CMK (cell line): Measurements from ENCODE around the gene ENTR1.

Experiments used
- DNase-seq: peaks from one replicate; pipeline ENCODE4 v3.0.0-alpha.2; 2010; ENCODE audit warnings: low read depth

Gene ENTR1

DNA sequence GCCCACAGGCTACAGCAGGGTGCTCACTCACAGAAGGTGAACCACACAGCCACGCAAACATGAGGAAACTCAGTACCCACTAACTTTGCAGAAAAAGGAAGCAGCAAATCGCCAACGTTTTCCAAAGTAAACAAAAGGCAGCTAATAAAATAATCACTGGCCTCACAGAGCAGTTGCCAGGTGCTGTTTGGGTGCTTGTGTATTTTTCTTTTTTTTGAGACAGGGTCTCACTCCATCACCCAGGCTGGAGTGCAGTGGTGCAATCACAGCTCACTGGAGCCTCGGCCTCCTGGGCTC lies 14.2 kb downstream of the ENTR1 start:
- DNase-seq = no peak

DNA sequence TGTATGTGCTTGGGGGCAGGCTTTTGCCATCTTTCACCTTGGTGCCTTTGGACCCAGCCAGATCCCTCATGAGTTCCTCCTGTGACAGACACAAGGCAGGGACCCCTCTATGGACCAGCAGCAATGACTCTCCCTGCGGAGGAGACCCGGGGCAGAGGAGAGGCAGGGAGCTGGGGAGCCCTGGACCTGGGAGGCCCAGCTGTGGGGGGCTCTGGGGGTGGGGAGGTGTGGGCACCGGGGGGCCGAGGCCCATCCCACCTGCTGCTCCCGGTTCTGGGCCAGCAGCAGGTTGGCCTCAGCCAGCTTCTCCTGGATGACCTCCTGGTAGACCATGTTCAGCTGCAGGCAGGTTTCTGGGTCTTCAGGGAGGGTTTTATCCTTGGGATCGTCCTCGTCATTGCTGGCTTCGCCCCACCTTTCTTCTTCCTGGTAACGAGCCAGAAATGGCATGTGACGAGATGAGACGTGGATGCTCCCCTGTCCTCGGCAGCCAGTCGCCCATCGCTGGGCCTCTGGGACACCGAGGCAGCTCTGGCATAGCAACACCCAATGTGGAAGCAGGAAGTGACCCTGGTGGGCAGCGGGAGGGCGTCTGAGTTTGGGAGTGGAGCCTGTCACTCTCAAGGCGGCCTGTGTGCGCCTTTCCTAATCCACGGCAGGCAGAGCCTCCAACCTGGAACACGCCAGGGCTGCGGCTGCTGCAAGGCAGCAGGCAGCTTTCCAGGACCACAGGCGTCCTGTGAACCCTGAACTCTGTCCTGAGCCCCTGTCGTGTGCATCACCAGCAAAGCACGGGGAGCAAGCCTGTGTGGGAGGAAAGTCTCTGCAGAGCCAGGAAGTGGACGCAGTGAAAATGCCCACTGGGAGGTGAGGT lies 14.8 kb downstream of the ENTR1 start:
- no peak for DNase-seq

GRCh38 chr9:136395020-136395340 lies 15.4 kb downstream of the ENTR1 start:
- no peak for DNase-seq

DNA sequence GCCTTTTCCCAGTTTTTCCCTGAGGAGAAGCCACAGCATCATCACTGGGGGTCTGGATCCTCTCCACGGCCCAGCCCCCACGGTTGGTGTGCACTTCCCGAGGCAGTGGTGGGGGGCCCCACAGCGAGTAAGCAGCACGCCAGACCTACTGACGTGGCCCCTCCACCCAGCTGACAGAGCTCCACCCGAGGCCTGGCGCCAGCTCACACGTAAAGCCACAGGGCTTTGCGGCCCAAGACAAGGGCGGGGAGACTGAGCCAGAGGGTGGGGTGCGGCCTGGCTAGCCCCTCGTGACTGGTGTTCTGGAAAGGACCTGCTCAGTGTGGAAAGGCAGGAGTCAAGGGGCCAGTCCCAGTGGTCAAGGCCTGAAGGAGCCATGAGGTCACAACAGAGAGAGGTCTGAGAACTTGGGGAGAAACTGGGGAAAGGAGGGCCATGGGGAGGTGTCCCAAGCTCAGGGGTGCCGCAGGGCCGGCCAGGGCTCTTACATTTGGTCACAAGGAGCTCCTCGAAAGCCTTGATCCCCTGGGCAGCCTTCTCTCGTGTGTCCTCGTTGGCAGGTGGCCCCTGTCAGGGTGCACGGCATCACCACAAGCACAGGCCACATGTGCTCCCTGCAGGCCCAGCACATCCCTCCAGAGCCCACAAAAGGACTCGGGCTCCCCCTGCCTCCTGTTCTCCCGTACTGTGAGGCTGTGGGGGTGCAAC lies 15.9 kb downstream of the ENTR1 start:
- DNase-seq = no peak

DNA sequence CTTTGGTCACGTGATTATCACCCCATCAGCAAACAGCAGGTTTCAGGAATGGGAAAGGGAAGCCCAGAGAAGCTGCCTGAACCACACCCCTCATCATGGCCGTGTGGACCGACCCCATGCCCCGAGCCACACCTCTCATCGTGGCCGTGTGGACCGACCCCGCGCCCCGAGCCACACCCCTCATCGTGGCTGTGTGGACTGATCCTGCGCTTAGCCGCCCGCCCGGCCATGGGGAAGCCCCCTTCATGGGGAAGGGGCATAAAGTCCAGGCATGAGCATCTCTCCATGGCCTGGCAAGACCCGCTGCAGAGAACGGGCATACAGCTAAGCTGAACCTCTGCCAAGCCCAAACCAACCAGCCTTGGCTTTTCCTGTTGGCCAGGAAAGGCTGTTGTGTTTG lies 16.9 kb downstream of the ENTR1 start:
- no peak for DNase-seq

GRCh38 chr9:136392538-136393449 lies 17.6 kb downstream of the ENTR1 start:
- DNase-seq = no peak

DNA sequence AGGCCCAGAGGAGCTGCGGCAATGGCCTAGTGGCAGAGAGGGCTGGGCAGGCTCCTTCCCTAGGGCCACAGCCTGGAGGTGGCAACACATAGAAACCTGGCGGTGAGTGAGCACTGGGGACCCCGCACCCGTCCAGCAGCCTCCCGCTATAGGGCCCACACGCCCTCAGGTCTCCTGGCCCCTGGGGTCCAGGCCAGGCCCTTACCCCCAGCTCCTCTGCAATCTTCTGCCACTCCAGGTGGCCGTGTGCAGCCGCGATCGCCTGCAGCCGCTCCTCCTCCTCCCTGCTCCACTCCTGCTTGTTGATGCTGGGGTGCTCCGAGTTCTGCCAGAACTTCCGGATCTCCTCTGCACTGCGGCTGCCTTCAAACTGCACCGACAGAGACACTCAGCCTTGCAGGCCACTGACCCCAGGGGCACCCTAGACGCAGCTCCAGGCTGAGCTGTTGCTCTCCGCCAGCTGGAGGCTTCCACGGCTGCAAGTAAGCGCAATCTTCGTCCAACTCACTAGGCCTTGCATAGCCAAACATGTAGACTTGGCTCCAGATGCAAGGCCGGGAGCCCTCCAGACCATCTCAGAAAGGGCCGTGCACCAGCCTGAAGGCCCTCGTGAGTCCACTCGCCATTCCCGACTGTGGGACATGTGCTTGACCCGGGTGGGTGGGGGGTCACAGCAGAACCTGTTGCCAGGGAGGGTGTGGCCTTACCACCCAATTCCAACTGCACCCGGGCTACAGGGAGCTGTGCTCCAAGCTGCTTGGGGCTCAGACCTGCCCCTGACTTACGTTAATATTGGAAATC lies 18.5 kb downstream of the ENTR1 start:
- DNase-seq = no peak

DNA sequence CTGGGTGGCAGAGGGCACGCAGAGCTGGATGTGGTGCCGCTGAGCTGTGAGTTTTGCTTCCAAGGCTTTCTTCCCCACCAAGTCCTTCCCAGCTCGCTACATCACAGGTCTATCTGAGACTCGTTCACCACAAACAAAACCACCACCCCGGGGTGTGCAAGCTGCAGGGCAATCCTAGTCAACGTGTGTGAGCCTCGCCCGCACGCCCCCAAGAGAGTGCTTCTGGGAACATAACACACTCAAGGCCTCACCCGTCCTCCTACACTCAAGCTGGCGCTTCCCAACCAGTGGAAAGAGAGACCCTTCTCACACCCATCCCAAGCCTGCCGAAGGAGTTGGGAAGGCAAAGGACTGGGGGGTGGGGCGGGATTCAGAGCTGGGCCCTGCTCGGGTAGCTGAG lies 21.0 kb downstream of the ENTR1 start:
- no peak for DNase-seq

- DNase-seq = no peak
Measured at GRCh38 chr9:136387217-136387616, 23.2 kb downstream of the ENTR1 start.

DNA sequence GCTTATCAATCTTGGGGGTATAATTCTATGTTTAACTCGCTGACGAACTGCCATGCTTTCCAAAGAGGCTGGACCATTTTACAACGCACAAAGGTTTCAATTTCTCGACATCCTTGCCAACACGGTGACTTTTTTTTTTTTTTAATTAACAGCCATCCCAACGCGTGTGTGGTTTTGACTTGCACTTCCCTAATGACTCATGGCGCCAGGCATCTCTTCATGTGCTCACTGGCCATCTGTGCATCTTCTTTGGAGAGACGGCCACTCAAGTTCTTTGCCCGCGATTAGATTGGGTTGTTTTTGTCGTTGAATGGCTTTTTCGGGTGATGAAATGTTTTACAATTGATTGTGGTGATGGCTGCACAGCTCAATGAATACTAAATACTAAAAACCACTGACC lies 24.4 kb downstream of the ENTR1 start:
- no peak for DNase-seq

- DNase-seq = no peak
Measured at GRCh38 chr9:136385015-136385414, 25.4 kb downstream of the ENTR1 start.

DNA sequence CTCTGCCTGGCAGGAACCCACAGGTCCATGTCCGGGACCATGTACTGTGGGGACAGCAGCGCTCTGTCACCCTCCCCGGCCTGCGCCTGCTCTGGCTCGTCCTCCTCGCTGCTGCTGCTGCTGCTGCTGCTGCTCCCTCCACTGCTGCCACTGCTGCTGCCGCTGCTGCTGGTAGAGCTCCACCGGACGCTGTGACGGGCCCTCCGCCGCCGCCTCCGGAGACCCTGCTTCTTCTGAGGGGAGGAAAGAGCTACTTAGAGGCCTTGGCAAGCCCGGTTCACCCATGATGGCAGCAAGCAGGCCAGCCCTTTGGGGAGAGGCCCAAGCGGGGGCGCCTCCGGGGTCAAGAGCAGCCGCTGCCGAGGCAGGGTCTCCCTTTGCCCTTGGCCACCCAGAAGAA lies 27.0 kb downstream of the ENTR1 start:
- no peak for DNase-seq

- no peak for DNase-seq
Measured at GRCh38 chr9:136381966-136382513, 28.4 kb downstream of the ENTR1 start.

DNA sequence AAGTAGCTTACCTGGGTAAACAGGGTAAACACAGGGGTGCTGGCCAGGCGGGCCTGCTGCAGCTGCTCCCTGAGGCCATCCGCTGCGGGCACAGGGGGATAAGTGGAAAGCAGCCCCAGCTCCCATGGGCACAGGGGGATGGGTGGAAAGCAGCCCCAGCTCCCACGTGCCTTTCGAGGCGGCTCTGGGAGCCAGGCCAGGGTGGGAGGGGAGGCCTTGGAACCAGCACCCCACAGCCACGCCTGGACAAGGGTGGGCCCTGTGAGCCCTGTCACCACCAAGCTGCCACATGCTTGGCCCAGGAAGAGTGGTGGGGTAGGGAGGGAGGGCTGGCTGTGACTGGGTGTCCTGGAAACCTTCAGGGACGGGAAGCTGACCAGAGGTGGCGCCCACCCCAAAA lies 29.1 kb downstream of the ENTR1 start:
- no peak for DNase-seq

- DNase-seq = no peak
Measured at GRCh38 chr9:136380381-136380780, 30.0 kb downstream of the ENTR1 start.

- DNase-seq = no peak
Measured at GRCh38 chr9:136379891-136380290, 30.5 kb downstream of the ENTR1 start.

- DNase-seq = no peak
Measured at GRCh38 chr9:136379401-136379800, 31.0 kb downstream of the ENTR1 start.

GRCh38 chr9:136379003-136379287 lies 31.5 kb downstream of the ENTR1 start:
- DNase-seq = no peak

DNA sequence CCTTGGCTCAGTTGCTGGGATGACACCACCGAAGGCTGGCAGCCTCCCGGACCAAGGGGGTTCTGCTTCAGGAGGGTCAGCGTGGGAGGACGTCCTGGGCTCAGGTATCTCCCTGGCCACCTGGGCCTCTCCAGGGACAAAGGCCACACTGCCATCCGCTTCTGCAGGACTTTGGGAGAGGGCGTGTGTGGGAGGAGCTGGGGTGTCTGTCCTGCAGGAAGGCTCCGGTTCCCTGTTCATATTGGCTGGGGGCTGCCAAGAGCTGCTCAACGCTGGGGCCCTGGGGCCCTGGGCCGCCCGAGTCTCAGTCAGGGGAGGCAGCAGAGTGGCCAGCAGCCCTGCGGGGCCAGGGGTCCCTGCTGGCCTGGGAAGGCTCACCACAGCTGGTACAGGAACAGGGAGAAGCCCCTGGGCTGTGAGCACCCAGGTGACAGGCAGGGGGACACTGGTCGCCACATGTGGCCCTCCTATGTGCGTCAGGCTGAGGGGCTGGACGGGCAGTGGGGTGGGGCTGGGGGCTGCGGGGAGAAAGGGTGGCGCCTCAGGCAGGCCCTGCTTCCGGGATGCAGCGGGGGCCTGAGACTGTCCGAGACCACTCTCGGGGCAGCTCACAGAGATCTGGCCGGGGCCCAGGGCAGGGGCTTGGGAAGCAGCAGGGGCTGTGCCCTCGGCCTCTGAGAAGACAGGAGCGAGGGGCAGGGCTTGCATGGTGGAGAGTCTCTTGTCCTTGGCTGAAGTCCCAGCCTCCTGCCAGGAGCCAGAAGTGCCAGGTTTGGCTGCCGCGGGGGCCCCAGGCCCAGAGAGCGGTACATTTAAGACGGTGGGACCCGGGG lies 32.0 kb downstream of the ENTR1 start:
- no peak for DNase-seq

- DNase-seq = no peak
Measured at GRCh38 chr9:136377341-136378169, 32.9 kb downstream of the ENTR1 start.
